H1 (cell line): ENCODE measurements around the gene CYTH1. TPM values are rescaled to one million over a fixed set of nuclear protein-coding genes. Genes with fewer than 3 reads are reported as not detected.

Experiments used
- CHD2 ChIP-seq: IDR thresholded peaks from 2 replicates; pipeline ENCODE4 v1.6.1; 2012; ENCODE audit warnings: low read length, improper control_type of control experiment
- CTCF ChIP-seq, 3 experiments: IDR thresholded peaks; 1 replicate in 2 of 3; 2 replicates in 1 of 3; pipeline versions ENCODE4 v1.5.1 to v1.6.1; 2011; ENCODE audit warnings: low read length in 3 of 3, mild to moderate bottlenecking in 3 of 3, inconsistent platforms in 2 of 3, low read depth in 1 of 3, moderate library complexity in 1 of 3; ENCODE audit not compliant: insufficient read depth in 1 of 3; ENCODE audit errors: control extremely low read depth in 1 of 3
- POLR2AphosphoS5 ChIP-seq: IDR thresholded peaks from 2 replicates; pipeline ENCODE4 v1.6.1; 2011; ENCODE audit warnings: low read depth, low read length
- SAP30 ChIP-seq: fragments of 300-600 bp; sonication (generic); IDR thresholded peaks from 2 replicates; pipeline ENCODE4 v1.7.1; 2012; ENCODE audit warnings: low read length, moderate library complexity, mild to moderate bottlenecking, inconsistent platforms; ENCODE audit not compliant: insufficient read depth, insufficient replicate concordance
- TBP ChIP-seq: IDR thresholded peaks from 2 replicates; pipeline ENCODE4 v1.6.1; 2011; ENCODE audit warnings: low read depth, low read length, improper control_type of control experiment
- polyA plus RNA-seq, 7 experiments: library from polyadenylated mRNA; depleted of rRNA in 3 of 7; stranded (reverse) in 5 of 7; unstranded in 2 of 7; fragments of >200 nt in 5 of 7; fragments of 200-250 nt in 2 of 7; gene quantifications; 1 replicate in 5 of 7; 2 replicates in 1 of 7; 4 replicates in 1 of 7; pipeline versions ENCODE4 v1.2.1 to v1.2.3, GENCODE V29; 2011 to 2013; ENCODE audit warnings: missing spikeins in 2 of 7, mixed read lengths in 2 of 7
- total RNA-seq: library from RNA; stranded (reverse); fragmentation: NEBNext Ultra II Directional; extraction: Animal tissue kit (Norgen Biotek cat#: 25700); gene quantifications from 2 replicates; pipeline ENCODE4 v1.2.1, GENCODE V29; 2021

The CYTH1 gene
- total and polyA plus RNA-seq, 2 of the 8 experiments (the other 6 are each of a cell fraction or from before 2014, with no cell fraction given), result 12.8 to 14.8 TPM

DNA sequence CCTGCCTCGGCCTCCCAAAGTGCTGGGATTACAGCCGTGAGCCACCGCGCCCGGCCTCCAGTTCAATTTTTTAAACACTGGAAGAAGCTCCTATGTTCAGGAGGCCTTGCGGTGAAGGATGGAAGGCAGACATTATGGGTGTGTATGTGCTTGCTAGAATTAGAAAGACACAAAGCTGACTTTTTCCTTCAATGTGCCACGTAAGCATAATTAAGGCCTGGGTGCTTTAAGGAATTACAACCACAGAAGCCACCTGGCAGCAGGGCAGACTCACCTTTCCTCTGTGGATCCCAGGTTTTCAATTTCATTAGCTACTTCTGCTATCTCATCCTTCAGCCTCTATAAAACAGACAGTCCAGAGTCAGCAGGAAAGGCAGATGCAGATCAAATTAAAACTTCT lies 74.2 kb downstream of the CYTH1 start (continued):
- TF ChIP-seq CHD2, result no peak
- TF ChIP-seq CTCF (IDR thresholded peaks at IDR 0.05; ENCODE audit: control extremely low read depth in 1 of 3, insufficient read depth in 1 of 3, low read depth in 1 of 3, low read length in 3 of 3), result no peak
- no peak for TF ChIP-seq POLR2AphosphoS5
- no peak for TF ChIP-seq TBP
- no peak for TF ChIP-seq SAP30
